ENCODE measurements around the gene ADAMTSL2.

- TF ChIP-seq, protein P1, sequence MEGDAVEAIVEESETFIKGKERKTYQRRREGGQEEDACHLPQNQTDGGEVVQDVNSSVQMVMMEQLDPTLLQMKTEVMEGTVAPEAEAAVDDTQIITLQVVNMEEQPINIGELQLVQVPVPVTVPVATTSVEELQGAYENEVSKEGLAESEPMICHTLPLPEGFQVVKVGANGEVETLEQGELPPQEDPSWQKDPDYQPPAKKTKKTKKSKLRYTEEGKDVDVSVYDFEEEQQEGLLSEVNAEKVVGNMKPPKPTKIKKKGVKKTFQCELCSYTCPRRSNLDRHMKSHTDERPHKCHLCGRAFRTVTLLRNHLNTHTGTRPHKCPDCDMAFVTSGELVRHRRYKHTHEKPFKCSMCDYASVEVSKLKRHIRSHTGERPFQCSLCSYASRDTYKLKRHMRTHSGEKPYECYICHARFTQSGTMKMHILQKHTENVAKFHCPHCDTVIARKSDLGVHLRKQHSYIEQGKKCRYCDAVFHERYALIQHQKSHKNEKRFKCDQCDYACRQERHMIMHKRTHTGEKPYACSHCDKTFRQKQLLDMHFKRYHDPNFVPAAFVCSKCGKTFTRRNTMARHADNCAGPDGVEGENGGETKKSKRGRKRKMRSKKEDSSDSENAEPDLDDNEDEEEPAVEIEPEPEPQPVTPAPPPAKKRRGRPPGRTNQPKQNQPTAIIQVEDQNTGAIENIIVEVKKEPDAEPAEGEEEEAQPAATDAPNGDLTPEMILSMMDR (IDR thresholded peaks at IDR 0.05; ENCODE audit: insufficient read depth, low read length): no peak
- TF ChIP-seq, protein P2, sequence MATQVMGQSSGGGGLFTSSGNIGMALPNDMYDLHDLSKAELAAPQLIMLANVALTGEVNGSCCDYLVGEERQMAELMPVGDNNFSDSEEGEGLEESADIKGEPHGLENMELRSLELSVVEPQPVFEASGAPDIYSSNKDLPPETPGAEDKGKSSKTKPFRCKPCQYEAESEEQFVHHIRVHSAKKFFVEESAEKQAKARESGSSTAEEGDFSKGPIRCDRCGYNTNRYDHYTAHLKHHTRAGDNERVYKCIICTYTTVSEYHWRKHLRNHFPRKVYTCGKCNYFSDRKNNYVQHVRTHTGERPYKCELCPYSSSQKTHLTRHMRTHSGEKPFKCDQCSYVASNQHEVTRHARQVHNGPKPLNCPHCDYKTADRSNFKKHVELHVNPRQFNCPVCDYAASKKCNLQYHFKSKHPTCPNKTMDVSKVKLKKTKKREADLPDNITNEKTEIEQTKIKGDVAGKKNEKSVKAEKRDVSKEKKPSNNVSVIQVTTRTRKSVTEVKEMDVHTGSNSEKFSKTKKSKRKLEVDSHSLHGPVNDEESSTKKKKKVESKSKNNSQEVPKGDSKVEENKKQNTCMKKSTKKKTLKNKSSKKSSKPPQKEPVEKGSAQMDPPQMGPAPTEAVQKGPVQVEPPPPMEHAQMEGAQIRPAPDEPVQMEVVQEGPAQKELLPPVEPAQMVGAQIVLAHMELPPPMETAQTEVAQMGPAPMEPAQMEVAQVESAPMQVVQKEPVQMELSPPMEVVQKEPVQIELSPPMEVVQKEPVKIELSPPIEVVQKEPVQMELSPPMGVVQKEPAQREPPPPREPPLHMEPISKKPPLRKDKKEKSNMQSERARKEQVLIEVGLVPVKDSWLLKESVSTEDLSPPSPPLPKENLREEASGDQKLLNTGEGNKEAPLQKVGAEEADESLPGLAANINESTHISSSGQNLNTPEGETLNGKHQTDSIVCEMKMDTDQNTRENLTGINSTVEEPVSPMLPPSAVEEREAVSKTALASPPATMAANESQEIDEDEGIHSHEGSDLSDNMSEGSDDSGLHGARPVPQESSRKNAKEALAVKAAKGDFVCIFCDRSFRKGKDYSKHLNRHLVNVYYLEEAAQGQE (IDR thresholded peaks at IDR 0.05; ENCODE audit: insufficient replicate concordance, low read depth): no peak
- no peak for TF ChIP-seq POLR2AphosphoS5 (IDR thresholded peaks at IDR 0.05; ENCODE audit: low read depth)
- no peak for TF ChIP-seq GABPA (IDR thresholded peaks at IDR 0.05; ENCODE audit: low read depth)
Observed at GRCh38 chr9:133518706-133519449, 15.6 kb upstream of the ADAMTSL2 start.

Data from HL-60 (cell line).